Nucleus accumbens (tissue), 56 donors: ENCODE results near the gene LVRN.
"Not testable (repeated sequence)": the region's sequence is repeated elsewhere in the genome, so short reads cannot be mapped to it uniquely, and the experiment has no call there.

Source experiments
- DNase-seq, 56 donors: peaks; one replicate each; lab custom pipeline; 2025; lab: John Stamatoyannopoulos, UW

The LVRN gene

GRCh38 chr5:115962239-115962564, at the start of gene LVRN:
LVRN (plus strand) TSS chr5:115962475; CDS start chr5:115962618, 143 bp downstream.
- DNase-seq, result no peak

GRCh38 chr5:115913623-115914400, 48.5 kb upstream of the LVRN start:
- not testable (repeated sequence) for DNase-seq

- no peak for DNase-seq
Observed at GRCh38 chr5:115920171-115920725, 42.0 kb upstream of the LVRN start.

GRCh38 chr5:115928578-115929407, 33.5 kb upstream of the LVRN start:
- not testable (repeated sequence) for DNase-seq

- DNase-seq, result peak in 22 of 56 donors; percentile 1 to 75 (median 34)
Observed at GRCh38 chr5:115930171-115930570, 32.1 kb upstream of the LVRN start.

GRCh38 chr5:115930630-115931337, 31.5 kb upstream of the LVRN start:
- DNase-seq, result no peak

- no peak for DNase-seq
Observed at GRCh38 chr5:115932991-115933390, 29.3 kb upstream of the LVRN start.

GRCh38 chr5:115934388-115934974, 27.8 kb upstream of the LVRN start:
- DNase-seq, result no peak

- DNase-seq, result no peak
Observed at GRCh38 chr5:115936031-115936430, 26.2 kb upstream of the LVRN start.

GRCh38 chr5:115939059-115939458, 23.2 kb upstream of the LVRN start:
- no peak for DNase-seq

GRCh38 chr5:115940080-115940810, 22.0 kb upstream of the LVRN start:
- DNase-seq, result no peak

- DNase-seq, result no peak
Observed at GRCh38 chr5:115941051-115941675, 21.1 kb upstream of the LVRN start.

- no peak for DNase-seq
Observed at GRCh38 chr5:115944501-115944900, 17.8 kb upstream of the LVRN start.

- no peak for DNase-seq
Observed at GRCh38 chr5:115946655-115947054, 15.6 kb upstream of the LVRN start.

GRCh38 chr5:115947260-115947659, 15.0 kb upstream of the LVRN start:
- DNase-seq, result no peak

- DNase-seq, result no peak
Observed at GRCh38 chr5:115948091-115948534, 14.2 kb upstream of the LVRN start.

- DNase-seq, result no peak
Observed at GRCh38 chr5:115949096-115949495, 13.2 kb upstream of the LVRN start.

GRCh38 chr5:115952588-115952987, 9.7 kb upstream of the LVRN start:
- no peak for DNase-seq

- DNase-seq, result no peak
Observed at GRCh38 chr5:115954144-115954543, 8.1 kb upstream of the LVRN start.
